Smooth muscle cell (in vitro differentiated cells): ENCODE measurements around the gene ZNF488. TPM values are rescaled to one million over a fixed set of nuclear protein-coding genes. Genes with fewer than 3 reads are reported as not detected.

ENCODE experiments used
- DNase-seq: peaks from one replicate; lab custom pipeline; 2025; ENCODE audit not compliant: unreplicated experiment; lab: John Stamatoyannopoulos, UW
- H2AFZ ChIP-seq: fragments of 200-600 bp; sonication (generic); 2 replicates; pipeline ENCODE4 v1.6.0; 2016; ENCODE audit warnings: antibody characterized with exemption, low read depth, mild to moderate bottlenecking
- H3F3A ChIP-seq: fragments of 200-600 bp; sonication (generic); 2 replicates; pipeline ENCODE4 v1.6.0; 2017; ENCODE audit warnings: antibody characterized with exemption, low read depth
- H3K27ac ChIP-seq: fragments of 200-600 bp; sonication (generic); 2 replicates; pipeline ENCODE4 v1.5.1; 2016; ENCODE audit warnings: low read depth, mild to moderate bottlenecking
- H3K27me3 ChIP-seq: fragments of 200-600 bp; sonication (generic); 2 replicates; pipeline ENCODE4 v1.6.1; 2016; ENCODE audit warnings: low read depth, mild to moderate bottlenecking
- H3K36me3 ChIP-seq: fragments of 200-600 bp; sonication (generic); 2 replicates; pipeline ENCODE4 v1.5.1; 2016; ENCODE audit warnings: low read depth
- H3K4me1 ChIP-seq: fragments of 200-600 bp; sonication (generic); 2 replicates; pipeline ENCODE4 v1.5.1; 2016; ENCODE audit warnings: low read depth
- H3K4me2 ChIP-seq: fragments of 200-600 bp; sonication (generic); 2 replicates; pipeline ENCODE4 v1.6.0; 2016; ENCODE audit warnings: mild to moderate bottlenecking
- H3K4me3 ChIP-seq: fragments of 200-600 bp; sonication (generic); 2 replicates; pipeline ENCODE4 v1.5.1; 2016; ENCODE audit warnings: mild to moderate bottlenecking
- H3K79me2 ChIP-seq: fragments of 200-600 bp; sonication (generic); 2 replicates; pipeline ENCODE4 v1.6.0; 2016; ENCODE audit warnings: low read depth, mild to moderate bottlenecking
- H3K9ac ChIP-seq: fragments of 200-600 bp; sonication (generic); 2 replicates; pipeline ENCODE4 v1.6.0; 2016; ENCODE audit warnings: low read depth
- H3K9me3 ChIP-seq: fragments of 200-600 bp; sonication (generic); replicated peaks from 2 replicates; pipeline ENCODE4 v1.5.1; 2016; ENCODE audit warnings: low read depth
- H4K20me1 ChIP-seq: fragments of 200-600 bp; sonication (generic); 2 replicates; pipeline ENCODE4 v1.6.0; 2016; ENCODE audit warnings: low read depth
- CTCF ChIP-seq: fragments of 200-600 bp; sonication (generic); IDR thresholded peaks from 2 replicates; pipeline ENCODE4 v1.5.1; 2017; ENCODE audit warnings: borderline replicate concordance, mild to moderate bottlenecking, antibody characterized with exemption; ENCODE audit not compliant: insufficient read depth, poor library complexity, severe bottlenecking
- WGBS: methylation state at CpG from one replicate; pipeline ENCODE4 v1.1.7; 2016; ENCODE audit warnings: low lambda C conversion rate; 5-methylcytosine and 5-hydroxymethylcytosine counted together
- polyA plus RNA-seq: library from polyadenylated mRNA; unstranded; fragments of >200 nt; fragmentation: Nextera tagmentation; extraction: Ambion mirVana; gene quantifications from 2 replicates; pipeline ENCODE4 v1.2.1, GENCODE V29; 2016
- total RNA-seq: library from RNA; depleted of rRNA; stranded (reverse); fragments of >200 nt; gene quantifications from 2 replicates; pipeline ENCODE4 v1.2.3, GENCODE V29; 2014

The ZNF488 gene
- total and polyA plus RNA-seq, 2 experiments from 2014 or later, result 1.1 TPM; not detected in 1

- no peak overlapping the region for H2AFZ ChIP-seq
- DNase-seq, result no peak
- H3K9me3 ChIP-seq, result no peaks in the 10 kb centered on the region
- no peaks in the 10 kb centered on the region for H3K27me3 ChIP-seq
- no peak overlapping the region for H3K27ac ChIP-seq
- WGBS, result 80% methylated on average over 9 of the region's 9 CpGs
- no peak overlapping the region for H3K4me3 ChIP-seq
- no peaks in the 10 kb centered on the region for H3K79me2 ChIP-seq
- H3F3A ChIP-seq, result peaks cover 7% of the 10 kb centered on the region
- no peaks in the 10 kb centered on the region for H4K20me1 ChIP-seq
- peaks cover 3% of the 10 kb centered on the region for H3K4me1 ChIP-seq
- no peak overlapping the region for H3K9ac ChIP-seq
- TF ChIP-seq CTCF, result no peak
- H3K4me2 ChIP-seq, result no peak overlapping the region
- no peaks in the 10 kb centered on the region for H3K36me3 ChIP-seq
Observed at GRCh38 chr10:47381427-47382379, 2.4 kb downstream of the ZNF488 start.

- no peaks in the 10 kb centered on the region for H3K36me3 ChIP-seq
- no peak overlapping the region for H2AFZ ChIP-seq
- H3K27me3 ChIP-seq, result no peaks in the 10 kb centered on the region
- H3K27ac ChIP-seq, result no peak overlapping the region
- no peak overlapping the region for H3K4me2 ChIP-seq
- no peaks in the 10 kb centered on the region for H4K20me1 ChIP-seq
- WGBS, result 96% methylated on average over 1 of the region's 1 CpG
- no peak overlapping the region for H3K9ac ChIP-seq
- H3K9me3 ChIP-seq, result no peaks in the 10 kb centered on the region
- no peak for TF ChIP-seq CTCF
- H3F3A ChIP-seq, result peaks cover 7% of the 10 kb centered on the region
- no peak overlapping the region for H3K4me3 ChIP-seq
- no peaks in the 10 kb centered on the region for H3K79me2 ChIP-seq
- DNase-seq, result no peak
- peaks cover 3% of the 10 kb centered on the region for H3K4me1 ChIP-seq
Observed at GRCh38 chr10:47381103-47381395, 3.0 kb downstream of the ZNF488 start.

GRCh38 chr10:47380341-47381102, 3.6 kb downstream of the ZNF488 start:
- H3K27me3 ChIP-seq, result no peaks in the 10 kb centered on the region
- WGBS, result 80% methylated on average over 8 of the region's 8 CpGs

More at GRCh38 chr10:47380341-47381102, 3.6 kb downstream of the ZNF488 start:
- H3K27ac ChIP-seq, result no peak overlapping the region
- DNase-seq, result no peak
- peaks cover 7% of the 10 kb centered on the region for H3F3A ChIP-seq
- H3K9me3 ChIP-seq, result no peaks in the 10 kb centered on the region
- H3K4me1 ChIP-seq, result peaks cover 3% of the 10 kb centered on the region
- no peak for TF ChIP-seq CTCF
- H2AFZ ChIP-seq, result no peak overlapping the region
- H3K4me3 ChIP-seq, result no peak overlapping the region
- no peak overlapping the region for H3K9ac ChIP-seq
- H3K4me2 ChIP-seq, result no peak overlapping the region
- H3K36me3 ChIP-seq, result no peaks in the 10 kb centered on the region
- no peaks in the 10 kb centered on the region for H4K20me1 ChIP-seq
- no peaks in the 10 kb centered on the region for H3K79me2 ChIP-seq
